RPMI8226 (cell line): ENCODE data around the gene PROM1.

Experiments
- DNase-seq: peaks from one replicate; pipeline ENCODE4 v3.0.0-alpha.2; 2015

The PROM1 gene

GRCh38 chr4:15935504-15936402 is 148.1 kb downstream of the PROM1 start:
- no peak for DNase-seq

GRCh38 chr4:15934259-15934658 is 149.6 kb downstream of the PROM1 start:
- no peak for DNase-seq

DNA sequence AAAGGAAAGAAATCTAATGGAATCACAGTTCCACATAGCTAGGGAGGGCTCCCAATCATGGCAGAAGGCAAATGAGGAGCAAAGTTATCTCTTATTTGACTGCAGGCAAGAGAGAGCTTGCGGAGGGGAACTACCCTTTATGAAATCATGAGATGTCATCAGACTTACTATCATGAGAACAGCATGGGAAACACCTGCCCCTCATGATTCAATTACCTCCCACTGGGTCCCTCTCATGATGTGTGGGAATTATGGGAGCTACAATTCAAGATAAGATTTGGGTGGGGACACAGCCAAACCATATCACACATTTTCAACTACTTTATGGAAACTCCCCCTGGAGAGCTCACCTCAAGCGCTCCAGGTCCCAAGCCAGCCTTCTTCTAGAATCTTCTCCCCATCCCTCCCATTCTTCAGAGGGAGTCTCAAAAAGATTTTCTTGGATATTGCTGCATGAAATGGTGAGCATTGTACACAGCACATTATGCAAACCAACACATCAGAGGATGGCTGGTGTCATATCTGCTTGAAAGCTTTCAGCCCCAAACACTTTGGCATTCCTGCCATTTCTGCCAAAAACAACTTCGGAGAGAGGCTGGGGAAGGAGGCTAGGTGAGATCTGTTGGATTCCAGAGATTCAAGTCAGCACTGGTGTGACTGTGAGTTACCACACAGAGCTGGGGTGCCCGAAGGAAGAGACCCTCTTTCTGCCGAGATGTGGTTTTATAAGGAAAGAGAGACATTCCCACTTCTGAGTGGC is 152.2 kb downstream of the PROM1 start:
- no peak for DNase-seq

DNA sequence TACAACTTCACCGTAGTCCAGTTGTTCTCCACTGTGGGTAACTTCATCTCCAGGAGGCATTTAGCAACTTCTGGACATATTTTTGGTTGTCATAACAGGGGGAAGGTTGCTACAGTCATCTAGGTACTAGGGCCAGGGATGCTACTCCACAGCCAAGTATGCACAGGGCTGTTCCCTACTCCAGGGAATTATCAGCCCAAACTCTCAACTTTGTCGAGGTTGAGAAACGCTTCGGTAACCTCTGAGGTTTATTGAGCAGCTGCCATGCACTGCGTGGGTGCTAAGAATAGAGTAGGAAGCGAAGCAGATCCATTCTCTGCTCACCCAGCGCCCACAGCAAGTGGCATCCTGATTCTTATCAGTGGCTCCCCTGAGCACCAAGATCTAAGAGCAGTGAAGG is 153.5 kb downstream of the PROM1 start:
- no peak for DNase-seq

GRCh38 chr4:15929540-15929939 is 154.3 kb downstream of the PROM1 start:
- DNase-seq: no peak

- DNase-seq: no peak
These were observed 154.9 kb downstream of the PROM1 start for GRCh38 chr4:15928883-15929282.

DNA sequence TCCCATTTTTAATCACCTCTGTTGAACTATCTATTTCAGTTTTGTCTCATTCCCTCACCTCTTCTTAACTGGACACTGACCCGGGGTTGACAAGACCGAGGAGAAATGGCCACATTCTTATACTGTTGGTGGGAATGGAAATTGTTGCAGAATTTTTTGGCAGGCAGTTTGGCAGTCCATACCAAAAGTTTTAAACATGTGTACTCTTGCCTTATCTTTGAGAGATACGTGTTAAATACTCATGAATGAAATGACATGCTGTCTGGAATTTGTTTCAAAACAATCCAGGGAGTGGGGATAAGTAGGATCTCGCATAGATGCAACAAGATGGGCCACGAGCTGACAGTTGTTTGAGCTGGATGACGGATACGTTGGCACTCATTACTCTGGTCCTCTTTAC is 157.3 kb downstream of the PROM1 start:
- no peak for DNase-seq

DNA sequence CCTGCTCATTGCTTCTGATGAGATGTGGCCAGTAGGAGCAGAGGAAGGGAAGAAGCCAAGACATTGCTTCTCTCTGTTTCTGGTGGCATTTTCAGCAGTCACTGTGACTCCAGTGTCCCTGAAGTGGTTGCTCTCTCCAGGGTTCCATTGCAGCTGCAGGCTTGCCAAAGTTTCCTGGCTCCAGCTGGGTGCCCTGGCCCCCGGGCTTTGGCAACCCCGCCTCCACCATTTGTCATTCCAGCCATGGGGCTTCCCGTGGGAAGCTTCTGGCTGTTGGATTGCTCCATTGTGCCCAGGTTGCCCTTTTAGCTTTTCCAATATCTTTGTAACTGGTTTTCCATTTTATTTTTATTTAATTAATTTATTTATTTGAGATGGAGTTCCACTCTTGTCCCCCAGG is 158.0 kb downstream of the PROM1 start:
- no peak for DNase-seq

DNA sequence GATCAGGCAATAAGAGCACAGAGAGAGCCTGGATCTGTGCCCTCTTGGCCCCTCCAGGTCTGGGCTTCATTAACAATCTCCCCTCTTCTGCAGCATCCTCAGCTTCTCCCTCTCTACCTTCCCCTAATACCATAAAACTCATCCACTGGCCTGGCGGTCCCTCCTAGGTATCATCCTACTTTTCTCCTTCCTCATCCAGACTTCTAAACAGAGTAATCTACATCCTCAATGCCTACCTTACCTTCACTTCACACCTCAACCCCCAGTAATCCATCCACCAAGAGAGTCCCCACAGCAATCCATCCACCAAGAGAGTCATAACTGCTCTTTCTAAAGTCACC is 162.3 kb downstream of the PROM1 start:
- DNase-seq: no peak

DNA sequence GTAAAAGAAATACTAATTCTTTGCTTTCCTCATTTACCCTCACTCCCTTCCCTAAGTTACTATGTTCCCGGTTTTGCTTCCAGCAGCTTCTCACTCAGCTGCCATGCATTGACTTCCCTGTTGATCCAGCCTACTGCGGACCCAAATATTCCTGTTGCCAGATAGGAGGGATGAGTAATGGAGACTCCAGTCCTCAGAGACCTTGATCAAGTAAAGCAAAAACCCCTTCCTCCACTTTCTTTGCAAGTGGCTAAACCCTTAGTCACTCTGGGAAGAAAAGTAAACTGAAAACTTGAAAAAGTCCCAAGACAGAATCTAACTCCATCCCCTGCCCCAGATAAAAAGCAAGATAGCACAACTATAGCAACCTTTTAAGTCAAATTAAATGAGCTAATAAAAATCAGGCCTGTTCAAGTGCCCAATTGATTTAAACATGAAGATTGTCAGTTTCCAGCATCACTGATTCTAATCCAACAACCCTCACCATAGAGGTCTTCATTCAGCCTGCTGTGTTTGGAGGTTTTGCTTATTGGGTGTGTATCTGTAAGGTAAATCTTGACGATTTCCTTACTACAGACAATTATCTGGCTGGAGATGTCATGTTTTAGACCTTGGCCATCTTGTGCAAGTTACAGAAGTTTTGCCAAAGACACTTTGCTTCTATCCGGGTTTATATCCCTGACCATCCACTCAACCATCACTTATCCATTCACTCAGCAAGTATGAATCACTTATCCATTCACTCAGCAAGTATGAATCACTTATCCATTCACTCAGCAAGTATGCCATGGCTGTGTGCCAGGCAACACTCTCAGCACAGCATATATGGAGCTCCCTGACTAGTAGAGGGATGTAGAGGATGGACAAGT is 162.9 kb downstream of the PROM1 start:
- DNase-seq: no peak

DNA sequence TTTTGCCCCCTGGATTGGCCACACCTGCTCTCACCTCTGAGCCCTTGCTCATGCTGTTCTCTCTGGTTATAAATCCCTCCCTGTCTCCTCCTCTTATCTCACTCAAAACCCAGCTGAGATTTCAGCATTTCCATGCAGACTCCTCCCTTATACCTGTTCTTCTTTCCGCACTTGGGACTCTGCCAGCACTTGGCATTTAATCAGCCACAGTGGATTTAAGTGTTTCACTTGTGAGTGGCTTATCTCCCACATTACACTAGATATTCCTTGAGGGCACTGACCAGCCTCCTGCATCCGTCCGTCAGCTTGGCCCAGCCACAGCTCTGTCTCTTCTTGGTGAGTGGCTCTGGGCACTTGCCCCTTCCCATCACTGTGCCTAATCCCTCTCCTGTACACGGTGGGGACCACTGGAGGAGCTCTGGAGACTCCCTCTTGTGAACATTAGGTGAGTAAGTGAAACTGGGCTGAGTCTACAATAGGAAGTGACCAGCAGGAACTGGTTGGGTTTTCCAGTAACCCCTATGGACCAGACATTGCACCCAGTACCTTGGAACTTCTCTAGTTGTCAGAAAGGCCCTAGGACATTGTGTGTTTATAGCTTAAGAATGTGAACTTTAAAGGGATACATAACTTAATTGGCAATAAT is 165.2 kb downstream of the PROM1 start:
- no peak for DNase-seq
